Measurements from ENCODE around the gene NHLRC3. TPM values are rescaled to one million over a fixed set of nuclear protein-coding genes. Genes with fewer than 3 reads are reported as not detected.
"Not testable (repeated sequence)": the region's sequence is repeated elsewhere in the genome, so short reads cannot be mapped to it uniquely, and the experiment has no call there.

The NHLRC3 gene
- 19.2 and 22.0 TPM in 2 replicates for total RNA-seq

- intact Hi-C loops (cut with micrococcal nuclease): loop anchor here (1.0 to 10.0 kb wide), 19 partner anchors 13 to 1979 kb away; partner anchors contain the start of genes COG6, FOXO1, LHFPL6 and MRPS31
Observed at GRCh38 chr13:39037880-39038568, at the start of gene NHLRC3, which contains the start of gene PROSER1. Gene NHLRC3 (plus strand): TSS chr13:39038456. CDS start chr13:39038640, 184 bp downstream. Gene PROSER1 (minus strand): TSS chr13:39038089. CDS start chr13:39037242, 847 bp downstream.

DNA sequence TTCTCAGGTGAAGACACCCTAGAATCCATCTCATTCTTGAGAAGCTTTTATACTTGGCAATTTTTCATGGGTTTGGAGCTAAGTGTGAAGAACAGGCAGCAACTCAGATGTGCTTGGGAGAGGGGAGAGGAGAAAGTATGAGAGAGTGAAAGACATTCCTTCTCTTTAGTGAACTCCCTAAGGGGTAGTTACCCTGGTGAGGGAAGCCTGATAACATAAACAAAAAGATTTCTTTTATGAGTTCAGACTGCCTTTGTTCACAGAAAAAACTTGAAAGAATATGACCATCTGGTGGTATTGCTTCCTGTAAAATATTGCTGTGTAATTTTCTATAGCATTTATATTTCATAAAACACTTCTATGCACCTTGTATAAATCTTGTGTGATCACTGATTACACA is 47.6 kb upstream of the NHLRC3 start, which contains the start of gene STOML3:
Gene STOML3, minus strand, starts transcription at position 139 of the 400 bp plus-strand sequence. Its CDS starts 110 bp downstream, at position 29.
- intact Hi-C loops (cut with micrococcal nuclease): no loop called here

DNA sequence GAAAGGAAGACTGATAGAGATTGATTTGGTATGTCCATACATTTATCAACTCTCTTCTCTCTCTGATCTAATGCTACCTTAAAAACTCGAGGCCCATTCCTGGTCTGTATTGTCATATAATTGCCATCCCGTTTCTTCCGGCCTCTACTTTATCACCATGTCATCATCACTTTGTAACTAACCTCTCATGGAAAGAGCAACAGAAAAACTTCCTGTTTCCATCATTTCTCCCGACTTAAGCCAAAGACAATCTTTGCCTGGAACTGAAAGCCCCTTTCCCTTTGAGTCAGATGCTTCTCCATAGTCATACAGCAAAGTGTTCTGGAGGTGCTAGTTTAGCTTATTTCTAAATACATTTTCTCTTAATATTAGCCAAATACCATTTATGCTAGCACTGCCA is 44.9 kb upstream of the NHLRC3 start:
- intact Hi-C loops (cut with micrococcal nuclease): no loop called here

GRCh38 chr13:38998739-38999138 is 39.5 kb upstream of the NHLRC3 start:
- intact Hi-C loops (cut with micrococcal nuclease): no loop called here

DNA sequence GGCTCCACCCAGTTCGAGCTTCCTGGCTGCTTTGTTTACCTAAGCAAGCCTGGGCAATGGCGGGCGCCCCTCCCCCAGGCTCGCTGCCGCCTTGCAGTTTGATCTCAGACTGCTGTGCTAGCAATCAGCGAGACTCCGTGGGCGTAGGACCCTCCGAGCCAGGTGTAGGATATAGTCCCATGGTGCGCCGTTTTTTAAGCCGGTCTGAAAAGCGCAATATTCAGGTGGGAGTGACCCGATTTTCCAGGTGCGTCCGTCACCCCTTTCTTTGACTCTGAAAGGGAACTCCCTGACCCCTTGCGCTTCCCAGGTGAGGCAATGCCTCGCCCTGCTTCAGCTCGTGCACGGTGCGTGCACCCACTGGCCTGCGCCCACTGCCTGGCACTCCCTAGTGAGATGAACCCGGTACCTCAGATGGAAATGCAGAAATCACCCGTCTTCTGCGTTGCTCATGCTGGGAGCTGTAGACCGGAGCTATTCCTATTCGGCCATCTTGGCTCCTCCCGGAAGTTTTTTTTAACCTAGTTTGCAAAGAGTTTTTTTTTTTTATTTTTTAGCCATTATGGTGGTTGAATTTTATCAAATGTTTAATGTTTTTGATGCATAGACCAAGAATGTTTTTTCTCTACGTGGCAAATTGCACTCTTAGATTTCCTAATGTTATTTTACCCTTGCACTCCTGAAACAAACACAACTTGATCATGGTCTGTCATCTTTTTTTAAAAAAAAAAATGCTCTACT is 31.7 kb upstream of the NHLRC3 start:
- intact Hi-C loops (cut with micrococcal nuclease): not testable (repeated sequence)

DNA sequence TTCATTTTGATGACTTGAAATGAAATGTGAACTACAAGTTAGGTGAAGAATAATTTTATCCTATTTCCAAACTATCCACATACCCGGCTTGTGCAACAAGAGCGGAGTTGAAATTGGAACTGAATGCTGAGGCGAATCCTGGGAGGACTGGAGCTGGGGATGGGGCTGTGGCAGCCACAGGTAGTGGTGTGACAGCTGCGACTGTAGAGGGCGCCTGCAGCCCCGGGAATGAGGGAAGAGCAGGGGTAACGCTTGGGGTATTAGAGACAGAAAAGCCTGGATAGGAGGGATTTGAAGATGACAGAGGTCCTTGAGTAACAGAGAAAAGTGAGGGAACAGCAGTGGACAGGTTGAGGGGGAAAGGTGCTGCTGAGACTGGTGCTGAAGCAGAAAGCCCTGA is 25.6 kb upstream of the NHLRC3 start:
- intact Hi-C loops (cut with micrococcal nuclease): no loop called here

GRCh38 chr13:39013462-39013861 is 24.8 kb upstream of the NHLRC3 start:
- intact Hi-C loops (cut with micrococcal nuclease): no loop called here

GRCh38 chr13:39016087-39016486 is 22.2 kb upstream of the NHLRC3 start:
- intact Hi-C loops (cut with micrococcal nuclease): loop anchor here (1.0 to 5.0 kb wide), 2 partner anchors 22 to 669 kb away; partner anchors contain the start of genes NHLRC3, PROSER1 and UFM1

GRCh38 chr13:39016787-39017186 is 21.5 kb upstream of the NHLRC3 start:
- intact Hi-C loops (cut with micrococcal nuclease): loop anchor here (1.0 to 5.0 kb wide), 2 partner anchors 22 to 669 kb away; partner anchors contain the start of genes NHLRC3, PROSER1 and UFM1

DNA sequence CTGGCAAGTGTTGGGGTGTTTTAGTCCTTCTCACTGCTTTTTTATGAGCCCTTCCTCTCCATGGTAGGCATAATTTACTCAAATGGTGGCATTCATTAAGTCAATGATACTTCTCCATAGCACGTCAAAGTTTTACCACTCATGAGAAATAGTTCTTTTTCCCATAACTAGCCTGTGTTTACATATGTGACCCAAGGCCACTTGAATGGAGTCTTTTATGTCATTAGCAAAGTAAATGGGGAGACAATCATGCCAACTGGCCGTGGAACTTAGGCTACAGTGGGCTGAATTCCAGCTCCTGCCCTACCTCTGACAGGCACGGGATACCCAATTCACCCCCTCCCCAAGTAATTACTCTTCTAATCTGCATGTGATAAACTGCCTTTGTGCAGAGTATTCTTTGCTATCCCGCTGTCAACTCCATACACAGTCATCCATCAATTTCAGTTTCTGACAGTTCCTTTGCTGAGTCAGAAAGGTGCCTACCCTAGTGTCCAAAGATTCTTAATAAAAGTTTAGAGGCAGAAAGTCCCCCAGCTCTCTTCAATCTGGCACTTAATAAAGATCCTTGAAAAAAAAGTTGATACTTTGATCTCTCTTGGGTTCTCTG is 17.3 kb upstream of the NHLRC3 start:
- intact Hi-C loops (cut with micrococcal nuclease): no loop called here

DNA sequence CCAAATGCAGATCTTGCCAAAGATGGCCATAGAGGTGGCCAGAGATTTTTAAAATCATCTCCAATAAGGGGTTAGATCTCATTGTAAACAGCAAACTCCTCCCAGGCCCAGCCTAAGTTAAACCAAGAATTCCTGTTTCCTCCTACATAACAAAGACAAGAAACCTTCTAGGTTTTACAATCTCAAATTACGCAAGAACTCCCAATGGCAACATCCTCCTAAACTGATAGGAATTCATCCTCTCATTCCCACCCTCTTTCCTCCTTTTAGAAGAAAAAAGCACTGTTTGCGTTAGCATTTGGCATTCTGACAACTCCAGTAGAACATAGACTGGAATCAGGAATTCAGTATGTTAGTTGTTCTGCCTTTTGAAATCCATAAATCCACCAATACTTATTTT is 14.9 kb upstream of the NHLRC3 start:
- intact Hi-C loops (cut with micrococcal nuclease): no loop called here

DNA sequence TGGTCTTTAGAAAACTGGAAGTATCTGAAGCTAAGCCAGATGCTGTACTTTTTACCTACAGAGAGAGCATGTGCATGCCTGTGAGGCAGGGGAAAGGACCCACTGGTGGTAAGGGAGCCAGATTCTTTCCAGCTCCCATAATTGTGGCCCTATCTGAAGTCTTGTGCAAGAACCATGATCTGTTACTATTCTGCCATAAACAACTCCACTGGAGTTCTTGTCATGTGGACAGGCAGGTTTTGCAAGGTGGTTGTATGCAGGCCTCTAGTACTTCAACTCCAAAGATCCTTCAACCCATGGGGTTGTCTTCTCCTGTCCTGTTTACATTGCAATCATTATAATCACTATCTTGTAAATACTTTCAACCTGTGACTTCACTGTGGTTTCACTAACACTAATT is 14.5 kb upstream of the NHLRC3 start:
- intact Hi-C loops (cut with micrococcal nuclease): no loop called here

DNA sequence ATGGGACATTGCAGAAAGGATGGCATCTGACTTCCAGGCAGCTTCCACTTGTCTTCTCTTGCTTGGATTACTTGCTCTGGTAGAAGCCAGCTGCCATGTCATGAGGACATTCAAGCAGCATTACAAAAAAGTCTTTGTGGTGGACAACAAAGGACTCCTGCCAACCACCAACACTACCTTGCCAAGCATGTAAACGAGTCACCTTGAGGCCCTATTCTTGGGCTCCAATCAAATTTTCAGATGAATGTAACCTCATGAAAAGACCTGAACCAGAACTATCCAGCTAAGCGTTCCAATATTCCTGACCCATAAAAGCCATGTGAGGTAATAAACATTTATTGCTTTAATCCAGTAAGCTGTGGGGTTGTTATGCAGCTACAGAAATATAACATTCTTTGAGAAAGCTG is 12.8 kb upstream of the NHLRC3 start:
- intact Hi-C loops (cut with micrococcal nuclease): no loop called here

DNA sequence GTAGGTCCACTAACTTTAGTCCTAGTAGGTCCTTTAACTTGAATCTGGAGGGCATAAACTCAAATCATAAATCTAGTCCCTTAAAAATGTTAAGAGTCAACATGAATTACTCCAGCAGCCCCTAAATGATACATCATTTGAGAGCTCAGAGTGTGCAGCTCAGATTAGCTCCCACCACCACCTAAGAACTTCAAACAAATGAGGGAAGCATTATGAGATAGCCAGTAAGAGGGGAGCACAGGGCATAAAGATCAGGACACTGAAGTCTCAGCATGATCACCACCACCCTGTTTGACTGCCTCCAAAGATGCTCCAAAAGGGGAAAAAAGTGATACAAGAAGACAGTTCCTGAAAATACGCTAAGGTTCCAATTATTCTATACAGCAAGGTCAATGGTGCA is 6.1 kb upstream of the NHLRC3 start:
- intact Hi-C loops (cut with micrococcal nuclease): loop anchor here (10.0 kb wide), 4 partner anchors 923 to 1283 kb away; no protein-coding TSS in a partner anchor

GRCh38 chr13:39034085-39034484 is 4.2 kb upstream of the NHLRC3 start:
- intact Hi-C loops (cut with micrococcal nuclease): loop anchor here (10.0 kb wide), 4 partner anchors 921 to 1281 kb away; no protein-coding TSS in a partner anchor

DNA sequence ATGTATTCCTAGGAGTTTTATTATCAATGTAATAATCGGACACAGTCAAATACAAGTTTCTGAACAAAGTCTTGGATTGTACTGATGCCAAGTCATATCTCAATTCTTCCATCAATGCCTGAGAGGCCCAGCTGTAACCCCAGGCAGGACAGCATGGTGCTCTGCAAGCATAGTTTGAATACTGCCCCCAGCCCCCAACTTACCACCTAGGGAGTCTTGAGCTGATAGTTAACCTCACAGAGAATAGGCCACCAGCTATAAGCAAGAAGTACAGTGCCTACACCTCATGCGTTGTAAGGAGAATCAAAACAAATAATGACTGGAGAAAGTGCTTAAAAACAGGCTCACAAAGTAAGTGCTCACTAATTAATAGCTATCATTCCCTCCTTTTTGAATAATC is 3.1 kb upstream of the NHLRC3 start:
- intact Hi-C loops (cut with micrococcal nuclease): loop anchor here (5.0 to 10.0 kb wide), 11 partner anchors 227 to 1947 kb away; partner anchors contain the start of gene FOXO1

DNA sequence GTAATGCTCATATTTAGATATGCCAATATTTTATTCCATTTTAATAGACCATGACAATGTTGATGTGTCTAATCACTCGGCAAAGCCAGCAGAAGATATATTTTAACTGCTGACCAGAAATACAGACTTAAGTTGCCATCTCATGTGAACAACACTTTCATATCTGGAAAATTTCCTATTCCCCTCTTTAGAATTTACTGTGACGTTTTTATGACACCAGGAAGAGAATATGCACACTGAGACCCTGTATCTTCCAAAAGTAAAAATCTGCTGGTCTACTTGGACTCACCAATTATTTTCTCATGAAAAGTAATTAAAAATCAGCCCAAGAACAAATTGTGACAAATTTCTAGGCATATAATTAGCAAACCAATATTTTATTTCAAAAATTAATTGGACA is 2.5 kb upstream of the NHLRC3 start:
- intact Hi-C loops (cut with micrococcal nuclease): loop anchor here (2.0 to 10.0 kb wide), 12 partner anchors 227 to 1947 kb away; partner anchors contain the start of genes FOXO1 and LHFPL6

- intact Hi-C loops (cut with micrococcal nuclease): loop anchor here (2.0 to 10.0 kb wide), 12 partner anchors 226 to 1946 kb away; partner anchors contain the start of genes FOXO1 and LHFPL6
Observed at GRCh38 chr13:39036212-39036611, 2.0 kb upstream of the NHLRC3 start.

GRCh38 chr13:39037410-39037879 is 811 bp upstream of the NHLRC3 start:
- intact Hi-C loops (cut with micrococcal nuclease): loop anchor here (1.0 to 10.0 kb wide), 13 partner anchors 225 to 1945 kb away; partner anchors contain the start of genes FOXO1, LHFPL6 and MRPS31

DNA sequence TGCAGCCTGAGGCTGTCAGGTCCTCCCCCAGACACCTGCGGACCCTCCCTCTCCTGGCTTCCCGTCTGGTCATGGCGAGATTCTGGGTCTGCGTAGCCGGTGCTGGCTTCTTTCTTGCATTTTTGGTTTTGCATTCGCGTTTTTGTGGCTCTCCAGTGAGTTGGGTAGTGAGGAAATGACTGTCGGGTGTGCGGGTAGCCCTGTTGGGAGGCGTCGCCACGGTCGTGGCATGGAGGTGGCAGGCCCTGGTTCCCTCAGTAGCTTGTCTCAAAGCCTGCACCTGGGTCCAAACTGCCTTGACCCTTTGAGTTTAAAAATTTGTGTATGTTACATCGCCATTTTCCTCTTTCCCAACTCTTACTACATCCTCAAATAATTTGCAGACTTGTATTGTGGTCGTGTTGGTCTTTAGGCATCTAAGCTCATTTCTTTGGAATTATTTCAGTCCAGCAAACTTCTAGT is 344 bp downstream of the NHLRC3 start:
- intact Hi-C loops (cut with micrococcal nuclease): loop anchor here (1.0 to 10.0 kb wide), 17 partner anchors 13 to 1979 kb away; partner anchors contain the start of genes COG6, FOXO1, SUPT20H and UFM1

- intact Hi-C loops (cut with micrococcal nuclease): loop anchor here (5.0 to 10.0 kb wide), 11 partner anchors 223 to 1943 kb away; partner anchors contain the start of gene FOXO1
Observed at GRCh38 chr13:39039041-39039440, 785 bp downstream of the NHLRC3 start.

All from T-helper 1 cell treated with Interleukin-12 subunit alpha and Interleukin-12 subunit beta and Interleukin-4 antibody, amounts not matched to agents 30 ng/mL and 1 ng/mL, for 36 hours (primary cell).